GM12878 (cell line): ENCODE data around the gene DOCK2.

ENCODE experiments used
- CTCF ChIP-seq, 3 experiments: IDR thresholded peaks in 2 of 3; conservative IDR thresholded peaks in 1 of 3; 2 replicates each; pipeline ENCODE4 v1.5.1; 2011; ENCODE audit warnings: low read depth in 3 of 3, low read length in 3 of 3, mild to moderate bottlenecking in 3 of 3, control low read depth in 2 of 3, moderate library complexity in 2 of 3, inconsistent platforms in 1 of 3, mixed read lengths in 1 of 3; ENCODE audit not compliant: control insufficient read depth in 2 of 3, insufficient read depth in 1 of 3; ENCODE audit errors: extremely low read depth in 1 of 3
- FOS ChIP-seq: IDR thresholded peaks from 3 replicates; pipeline ENCODE4 v1.6.1; 2011; ENCODE audit warnings: borderline replicate concordance; ENCODE audit not compliant: insufficient read length; ENCODE audit errors: extremely low read depth
- IRF5 ChIP-seq: fragments of 450-650 bp; IDR thresholded peaks from 2 replicates; pipeline ENCODE4 v1.6.1; 2017; ENCODE audit warnings: borderline replicate concordance
- MTA3 ChIP-seq: IDR thresholded peaks from 2 replicates; pipeline ENCODE4 v1.6.1; 2012; ENCODE audit warnings: low read length, inconsistent platforms, borderline replicate concordance
- NR2C2 ChIP-seq: IDR thresholded peaks from 2 replicates; pipeline ENCODE4 v1.6.1; 2011; ENCODE audit warnings: borderline replicate concordance, low read depth; ENCODE audit not compliant: control insufficient read depth, insufficient read length
- YY1 ChIP-seq: IDR thresholded peaks from 2 replicates; pipeline ENCODE4 v1.6.1; 2011; ENCODE audit warnings: low read depth, mild to moderate bottlenecking, low read length

- TF ChIP-seq NR2C2 (no peak), MTA3 (peak; percentile 61; the same call in 1 of the 2 replicates), CTCF (IDR thresholded peaks at IDR 0.05 in 2 of 3, conservative IDR thresholded peaks at IDR 0.05 in 1 of 3; ENCODE audit: control insufficient read depth in 2 of 3, extremely low read depth in 1 of 3, insufficient read depth in 1 of 3, low read depth in 3 of 3, low read length in 3 of 3) (no peak), FOS (no peak), YY1 (peak; percentile 68), IRF5 (no peak)
Measured at GRCh38 chr5:169656125-169656901, 19.2 kb downstream of the DOCK2 start.
